T-helper 2 cell (primary cell): ENCODE results near the gene UPB1.

ENCODE experiments used
- DNase-seq, 5 experiments: peaks; one replicate each; pipeline versions ENCODE4 v3.0.0 to v3.0.0-alpha.2; 2012 to 2022
- total RNA-seq, 2 donors: gene quantifications; one replicate each; lab custom pipeline; 2026; lab: John Stamatoyannopoulos, UW

Gene UPB1
- total RNA-seq, result 0.31 to 1.8 reads per million in 2 donors

GRCh38 chr22:24494528-24495364 lies at the start of gene UPB1:
Gene UPB1, plus strand, starts transcription at chr22:24495332. Its CDS starts 72 bp downstream, at chr22:24495404.
- no peak for DNase-seq

- DNase-seq, result peak in 1 of 5 experiments; percentile 41
Measured at GRCh38 chr22:24445481-24446259, 49.5 kb upstream of the UPB1 start.

GRCh38 chr22:24446260-24446611 lies 48.9 kb upstream of the UPB1 start:
- DNase-seq, result no peak

DNA sequence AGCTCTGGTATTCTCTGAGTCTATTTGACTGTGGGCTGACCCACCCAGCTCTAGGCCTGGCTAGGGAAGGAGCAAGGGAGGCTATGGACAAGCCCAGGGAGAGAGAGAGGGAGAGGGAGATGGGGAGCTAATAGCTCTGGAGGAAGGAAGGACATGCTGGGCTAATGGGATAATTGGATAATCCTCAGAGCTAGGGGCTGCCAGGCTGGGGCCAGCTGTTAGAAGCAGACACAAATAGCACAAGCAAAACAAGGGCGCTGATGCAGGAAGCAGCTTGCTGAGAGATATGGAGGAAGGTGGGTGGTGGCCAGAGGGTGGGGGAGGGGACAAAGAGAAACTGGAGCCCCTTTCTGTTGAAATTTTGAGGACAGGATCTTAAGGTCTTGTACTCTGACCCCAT lies 44.5 kb upstream of the UPB1 start:
- no peak for DNase-seq

DNA sequence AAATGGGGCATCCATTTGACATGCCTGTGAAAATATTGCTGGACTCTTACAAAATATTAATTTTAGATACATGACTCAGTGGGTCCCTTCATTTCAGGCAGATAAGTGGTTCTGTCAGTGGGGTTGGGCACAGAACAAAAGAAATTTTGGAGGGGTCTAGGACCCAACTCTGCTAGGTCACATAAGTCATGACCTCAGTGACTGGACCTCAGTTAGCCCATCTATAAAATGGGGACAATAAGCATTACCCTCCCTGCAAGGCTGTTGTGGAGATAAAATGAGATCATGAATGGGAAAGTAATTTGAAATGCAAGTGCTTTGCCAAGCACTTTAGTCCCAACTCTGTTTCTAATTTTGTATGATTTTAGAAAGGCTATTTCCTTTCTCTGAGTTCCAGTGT lies 44.0 kb upstream of the UPB1 start:
- no peak for DNase-seq

DNA sequence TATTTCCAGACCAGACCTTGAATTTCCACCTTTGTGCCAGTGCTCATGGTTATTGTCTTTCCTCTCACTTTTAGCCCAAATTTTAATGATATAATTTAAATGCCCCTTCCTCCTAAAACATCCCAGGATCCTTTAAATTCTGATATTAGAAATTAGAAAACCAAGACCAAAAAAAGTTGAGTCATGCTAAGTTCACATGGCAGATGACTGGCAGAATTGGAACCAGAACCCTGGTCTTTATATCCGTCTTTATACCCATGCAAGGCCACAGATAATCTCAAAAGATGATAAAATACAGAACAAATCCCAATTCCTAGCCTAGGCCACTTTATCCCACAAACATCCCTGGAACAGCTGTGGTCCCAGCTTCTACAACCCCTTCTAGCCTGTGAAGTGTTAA lies 41.3 kb upstream of the UPB1 start:
- DNase-seq, result no peak

GRCh38 chr22:24455039-24455438 lies 40.1 kb upstream of the UPB1 start:
- no peak for DNase-seq

GRCh38 chr22:24455751-24456426 lies 39.2 kb upstream of the UPB1 start:
- DNase-seq, result no peak

DNA sequence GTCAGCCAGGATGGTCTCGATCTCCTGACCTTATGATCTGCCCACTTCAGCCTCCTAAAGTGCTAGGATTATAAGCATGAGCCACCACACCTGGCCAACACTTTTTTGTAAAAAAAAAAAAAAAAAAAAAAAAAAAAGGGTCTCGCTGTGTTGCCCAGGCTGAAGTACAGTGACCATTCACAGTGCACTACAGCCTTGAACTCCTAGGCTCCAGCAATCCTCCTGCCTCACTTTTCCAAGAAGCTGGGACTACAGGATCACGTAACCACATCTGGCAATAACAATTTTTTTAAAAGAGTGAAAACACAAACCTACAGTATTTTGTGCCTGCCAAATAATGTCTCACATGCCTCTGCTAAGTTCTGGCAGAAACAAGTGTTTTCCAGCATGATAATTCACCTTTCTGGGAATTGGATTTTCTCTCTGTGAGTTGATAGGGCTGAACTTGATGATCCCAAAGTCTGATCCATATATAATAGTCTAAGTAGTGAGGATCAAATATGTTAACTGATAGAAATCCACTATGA lies 37.2 kb upstream of the UPB1 start:
- DNase-seq, result no peak

GRCh38 chr22:24459911-24460310 lies 35.2 kb upstream of the UPB1 start:
- DNase-seq, result no peak

DNA sequence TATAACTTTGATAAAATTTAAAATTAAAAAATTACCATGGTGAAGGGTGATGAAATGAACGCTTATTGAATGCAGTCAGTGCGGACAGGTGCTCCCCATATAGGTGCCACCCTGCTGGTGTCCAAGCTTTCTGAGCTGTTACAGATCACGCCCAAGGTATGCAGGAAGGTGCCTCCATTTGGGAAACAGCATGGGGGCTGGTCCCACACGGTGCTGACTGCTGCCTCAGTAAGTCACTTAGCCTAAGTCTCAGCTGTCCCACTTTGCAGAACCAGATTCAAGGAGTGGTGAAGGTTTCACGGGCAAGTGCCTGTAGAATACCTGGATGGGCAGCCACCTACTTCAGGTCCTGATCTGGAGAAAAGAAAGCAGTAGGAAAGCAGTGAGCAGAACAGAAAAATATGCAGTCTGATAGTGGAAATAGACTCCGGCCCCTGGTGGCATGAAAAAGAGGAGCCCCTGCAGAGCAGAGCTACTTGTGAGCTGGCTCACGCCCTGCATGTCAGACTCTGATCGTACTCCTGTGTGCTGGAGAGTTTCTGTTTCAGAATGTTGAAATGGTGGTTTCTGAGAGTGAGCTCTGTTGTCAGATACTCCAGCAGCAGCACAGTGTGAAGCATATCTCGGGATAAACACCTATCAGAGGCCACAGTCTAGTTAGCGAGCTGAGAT lies 34.6 kb upstream of the UPB1 start:
- DNase-seq, result peak in 1 of 5 experiments; percentile 78

GRCh38 chr22:24463071-24463760 lies 31.9 kb upstream of the UPB1 start:
- DNase-seq, result no peak

GRCh38 chr22:24465566-24465965 lies 29.6 kb upstream of the UPB1 start:
- no peak for DNase-seq

DNA sequence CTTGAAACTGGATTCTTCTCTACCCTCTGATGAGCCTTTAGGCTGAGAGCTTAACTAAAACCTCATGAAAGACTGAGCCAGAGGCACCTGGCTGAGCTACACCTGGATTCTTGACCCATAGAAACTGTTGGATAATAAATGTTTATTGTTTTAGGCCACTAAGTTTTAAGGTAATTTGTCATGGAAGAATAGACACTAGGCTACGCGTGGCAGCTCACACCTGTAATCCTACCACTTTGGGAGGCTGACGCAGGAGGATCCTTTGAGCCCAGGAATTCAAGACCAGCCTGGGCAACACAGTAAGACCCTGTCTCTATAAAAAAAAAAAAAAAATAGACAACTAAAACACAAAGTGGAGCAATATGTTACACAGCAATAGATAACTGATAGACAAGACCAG lies 29.2 kb upstream of the UPB1 start:
- DNase-seq, result no peak

DNA sequence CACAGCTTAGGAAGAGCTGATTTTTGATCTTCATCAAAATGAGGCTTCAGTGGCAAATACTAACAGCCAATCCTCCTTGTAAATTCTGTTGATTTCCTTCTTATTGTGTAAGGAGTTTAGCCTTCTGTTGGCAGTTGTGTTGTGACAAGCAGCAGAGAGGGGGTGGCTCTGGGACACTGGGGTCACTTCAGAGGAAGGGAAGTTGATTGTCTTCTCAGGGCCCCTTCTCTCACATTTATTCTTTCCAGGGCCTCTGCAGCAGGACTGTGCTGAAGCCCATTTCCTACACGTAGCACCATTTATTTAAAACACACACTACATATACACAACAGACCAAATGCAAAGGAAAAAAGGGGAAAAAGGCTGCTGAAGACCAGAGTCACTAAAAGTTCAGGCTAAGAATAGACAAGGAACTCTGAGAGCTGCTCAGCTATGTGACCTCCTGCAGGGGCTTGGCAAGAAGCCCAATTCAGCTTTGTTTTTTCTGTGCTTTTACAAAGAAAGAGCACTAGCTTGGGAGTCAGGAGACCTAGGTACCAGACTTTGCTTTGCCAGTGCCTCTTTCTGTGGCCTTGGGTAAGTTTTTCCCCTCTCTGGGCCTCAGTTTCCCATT lies 28.3 kb upstream of the UPB1 start:
- DNase-seq, result no peak

- DNase-seq, result no peak
Measured at GRCh38 chr22:24467340-24467739, 27.8 kb upstream of the UPB1 start.

DNA sequence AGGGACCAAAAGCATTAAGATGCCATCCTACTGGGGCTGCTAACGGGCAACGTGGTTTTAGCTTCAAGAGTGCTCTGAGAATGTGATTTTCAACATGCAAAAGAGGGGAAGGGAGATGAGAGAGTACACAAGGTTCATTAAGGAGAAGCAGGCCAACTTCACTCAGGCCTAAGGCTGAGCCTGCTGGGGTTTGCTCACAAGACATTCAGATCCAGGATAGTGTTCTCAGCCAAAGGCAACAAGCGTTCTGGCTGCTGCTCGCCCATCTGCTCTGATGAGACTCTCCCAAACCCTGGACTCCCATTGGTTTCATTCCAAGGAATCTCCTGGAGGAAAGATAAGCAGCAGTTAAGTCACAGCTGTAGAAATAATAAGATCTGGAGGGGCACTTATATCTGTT lies 23.6 kb upstream of the UPB1 start:
- DNase-seq, result no peak

DNA sequence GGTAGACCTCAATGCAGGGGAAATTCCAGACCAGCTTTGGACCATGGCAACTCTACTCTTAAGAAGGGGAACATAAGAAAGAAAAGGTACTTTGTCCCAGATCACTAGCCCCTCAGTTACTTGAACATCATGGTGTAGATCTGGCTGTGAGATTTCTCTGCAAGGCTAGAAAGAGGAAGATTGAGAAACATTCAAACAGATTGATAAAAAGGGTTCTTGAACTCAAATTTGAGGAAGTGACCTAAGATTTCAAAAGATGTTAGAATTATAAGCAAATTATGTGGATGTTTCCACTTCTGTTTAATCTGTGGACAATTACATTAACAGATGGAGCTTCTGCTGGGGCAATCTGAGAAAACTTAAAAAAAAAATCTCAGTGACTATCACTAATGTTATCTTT lies 21.8 kb upstream of the UPB1 start:
- no peak for DNase-seq

DNA sequence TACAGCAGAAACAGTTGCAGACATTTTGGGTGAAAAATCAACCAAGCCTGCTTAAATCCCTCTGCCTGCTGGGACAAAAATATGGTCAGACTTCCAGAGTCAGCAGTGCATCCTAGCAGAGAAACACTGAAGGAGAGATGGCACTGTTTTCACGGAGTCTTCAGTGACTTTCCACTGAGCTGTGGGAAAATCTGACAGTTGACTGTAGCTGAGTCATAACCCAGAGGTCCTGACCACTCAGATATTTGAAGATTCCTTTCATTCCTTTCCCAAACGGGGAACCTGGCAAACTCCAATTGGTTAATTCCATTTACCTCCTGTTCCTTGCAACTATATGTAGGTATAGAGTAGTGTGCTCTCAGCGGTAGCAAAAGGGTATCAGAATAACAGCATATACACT lies 20.9 kb upstream of the UPB1 start:
- no peak for DNase-seq

DNA sequence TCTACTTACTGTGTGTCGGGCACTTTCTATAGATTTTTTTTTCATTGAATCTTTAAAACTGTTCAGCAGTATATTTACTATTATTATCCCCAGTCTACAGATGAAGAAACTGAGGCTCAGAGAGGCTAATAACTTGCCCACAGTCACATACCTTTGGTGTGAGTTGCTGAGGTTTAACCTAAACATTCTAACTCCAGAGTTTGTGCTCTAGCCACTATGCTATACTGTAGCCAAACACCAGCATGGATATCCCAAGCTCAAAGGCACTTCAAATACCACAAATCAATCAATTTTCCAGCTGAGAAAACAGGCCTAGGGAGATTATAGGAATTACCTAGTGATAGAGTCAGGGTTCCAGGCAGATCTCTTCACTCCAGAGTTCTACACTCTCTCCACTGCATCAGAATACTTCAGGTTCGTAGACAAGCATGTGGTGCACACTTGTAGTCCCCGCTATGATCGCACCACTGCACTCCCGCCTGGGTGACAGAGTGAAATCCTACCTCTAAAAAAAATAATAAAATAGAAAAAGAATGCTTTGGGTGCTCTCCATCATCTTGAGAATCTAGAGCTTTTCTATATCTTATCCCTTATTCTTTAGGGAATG lies 20.4 kb upstream of the UPB1 start:
- no peak for DNase-seq

DNA sequence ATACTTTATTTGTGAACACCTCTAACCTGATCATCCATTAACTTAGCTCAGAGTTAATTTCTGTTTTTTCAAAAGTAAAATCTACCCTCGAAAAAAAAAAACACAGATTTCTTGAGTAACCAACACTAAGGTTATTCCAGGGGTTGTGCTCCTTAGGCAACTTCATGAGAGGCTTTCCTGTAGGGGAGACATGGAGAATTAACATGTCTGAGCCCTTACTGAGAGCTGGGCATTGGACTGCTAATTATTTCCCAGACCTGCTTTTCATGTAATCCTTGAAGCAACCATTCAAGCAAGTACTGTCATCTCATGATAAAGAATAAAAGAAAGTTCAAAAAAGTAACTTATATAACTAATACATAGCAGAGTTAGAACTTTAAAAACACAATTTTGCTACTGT lies 13.5 kb upstream of the UPB1 start:
- DNase-seq, result no peak
